OCI-LY7 (cell line): ENCODE measurements around the gene ITGB4. TPM values are rescaled to one million over a fixed set of nuclear protein-coding genes. Genes with fewer than 3 reads are reported as not detected.

Experiments
- BruUV-seq: library from RNA; stranded (reverse); fragments of 400-500 nt; replicated peaks from 2 replicates; lab custom pipeline; 2021; lab: Mats Ljungman, UMichigan
- CTCF ChIA-PET: fragments of 300-600 bp; sonication (Branson Sonifier 250); formaldehyde crosslinking; loops from one replicate; lab custom pipeline; 2022; ENCODE audit warnings: antibody characterized with exemption; ENCODE audit not compliant: unreplicated experiment; lab: Charles Lee
- POLR2A ChIA-PET: fragments of 300-600 bp; sonication (Branson Sonifier 250); formaldehyde crosslinking; loops from one replicate; lab custom pipeline; 2022; ENCODE audit warnings: antibody characterized with exemption; lab: Charles Lee
- DNase-seq: peaks from one replicate; pipeline ENCODE4 v3.0.0-alpha.2; 2015; ENCODE audit warnings: low spot score
- H2AFZ ChIP-seq: fragments of 200-600 bp; sonication (generic), shearing (Covaris generic); 2 replicates; pipeline ENCODE4 v1.6.1; 2014; ENCODE audit warnings: mild to moderate bottlenecking, antibody characterized with exemption, low read length, moderate library complexity
- H3K27ac ChIP-seq: fragments of 200-600 bp; sonication (generic); 2 replicates; pipeline ENCODE4 v1.5.1; 2014; ENCODE audit warnings: mixed run types, low read depth, mild to moderate bottlenecking, moderate library complexity, low read length, inconsistent platforms; ENCODE audit not compliant: poor library complexity, severe bottlenecking
- H3K36me3 ChIP-seq: fragments of 200-600 bp; sonication (generic); 2 replicates; pipeline ENCODE4 v1.6.1; 2014; ENCODE audit warnings: mild to moderate bottlenecking, antibody characterized with exemption, low read length, moderate library complexity, mixed read lengths; ENCODE audit not compliant: insufficient read depth
- H3K4me1 ChIP-seq: fragments of 200-600 bp; sonication (generic); 2 replicates; pipeline ENCODE4 v1.5.1; 2014; ENCODE audit warnings: mild to moderate bottlenecking, low read length; ENCODE audit not compliant: insufficient read depth, poor library complexity, severe bottlenecking
- H3K4me2 ChIP-seq: fragments of 200-600 bp; sonication (generic); 2 replicates; pipeline ENCODE4 v1.6.1; 2014; ENCODE audit warnings: mild to moderate bottlenecking, low read length
- H3K4me3 ChIP-seq: fragments of 200-600 bp; sonication (generic); 2 replicates; pipeline ENCODE4 v1.5.1; 2014; ENCODE audit warnings: mild to moderate bottlenecking, low read depth, low read length; ENCODE audit not compliant: poor library complexity, severe bottlenecking
- H3K79me2 ChIP-seq: fragments of 200-600 bp; sonication (generic); 2 replicates; pipeline ENCODE4 v1.6.1; 2016; ENCODE audit warnings: low read depth, mild to moderate bottlenecking, low read length, moderate library complexity, mixed read lengths; ENCODE audit not compliant: insufficient read depth
- H3K9me2 ChIP-seq: fragments of 200-600 bp; sonication (generic); 2 replicates; pipeline ENCODE4 v1.6.1; 2016; ENCODE audit warnings: mild to moderate bottlenecking, low read length, mixed read lengths; ENCODE audit not compliant: insufficient read depth
- H3K9me3 ChIP-seq: fragments of 200-600 bp; sonication (generic); 2 replicates; pipeline ENCODE4 v1.6.1; 2014; ENCODE audit warnings: mild to moderate bottlenecking, mixed run types, low read length, mixed read lengths
- H4K20me1 ChIP-seq: fragments of 200-600 bp; sonication (generic); 2 replicates; pipeline ENCODE4 v1.6.1; 2014; ENCODE audit warnings: mild to moderate bottlenecking, antibody characterized with exemption, low read length, moderate library complexity, mixed read lengths; ENCODE audit not compliant: insufficient read depth
- EZH2phosphoT487 ChIP-seq: fragments of 200-600 bp; sonication (generic); IDR thresholded peaks from 2 replicates; pipeline ENCODE4 v1.6.1; 2018; ENCODE audit warnings: low read depth, borderline replicate concordance, mild to moderate bottlenecking, mixed run types, antibody characterized with exemption, low read length, moderate library complexity, mixed read lengths
- intact Hi-C: fragments of 100-400 bp; cut with micrococcal nuclease; formaldehyde crosslinking; loops from one replicate; pipeline ENCODE4 v1.10.0; 2022; ENCODE audit not compliant: unreplicated experiment
- total RNA-seq, 2 experiments: library from RNA; depleted of rRNA in 1 of 2; stranded (reverse); fragments of >200 nt in 1 of 2; shearing (Covaris generic) in 1 of 2; gene quantifications; 2 replicates each; pipeline ENCODE4 v1.2.3, GENCODE V29; 2014 to 2022
- TF ChIP-seq, protein P1 (sequence below): fragments of 200-600 bp; sonication (generic); conservative IDR thresholded peaks from 2 replicates; pipeline ENCODE4 v1.5.1; 2014; ENCODE audit warnings: mild to moderate bottlenecking, antibody characterized with exemption, low read length, moderate library complexity, mixed read lengths

Gene ITGB4
- total RNA-seq, 2 experiments from 2014 or later, result 0.66 to 3.9 TPM

DNA sequence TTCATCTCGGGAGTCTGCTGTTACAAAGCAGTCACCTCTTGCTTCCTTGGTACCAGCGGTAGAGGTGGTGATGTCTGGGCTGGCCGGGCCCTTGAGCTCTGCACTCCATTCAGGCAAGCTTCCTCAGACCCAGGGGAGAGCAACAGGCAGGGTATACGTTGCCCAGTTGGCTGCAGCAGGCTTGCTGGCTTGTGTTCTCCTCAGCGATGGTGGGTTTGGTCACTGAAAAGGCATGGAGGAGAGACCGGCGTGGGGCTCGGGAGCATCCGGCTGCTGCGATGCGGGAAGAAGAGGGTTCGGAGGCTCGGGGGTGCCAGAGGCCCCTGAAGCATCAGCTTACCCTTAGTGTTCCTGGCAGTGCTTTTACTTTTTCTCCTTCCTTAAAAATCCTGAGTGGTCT lies 28.3 kb upstream of the ITGB4 start:
- no TSS peak for BruUV-seq
- peaks cover 38% of the 10 kb centered on the region for H3K79me2 ChIP-seq
- no peak overlapping the region for H3K4me2 ChIP-seq
- POLR2A ChIA-PET, result interaction anchor here (0.6 to 1.5 kb wide), 3 partner anchors 9 to 23 kb away, joined by 3 to 5 read pairs (median 4); no protein-coding TSS in a partner anchor
- no peak overlapping the region for H2AFZ ChIP-seq
- H3K36me3 ChIP-seq, result peaks cover 87% of the 10 kb centered on the region
- peaks cover 38% of the 10 kb centered on the region for H3K4me1 ChIP-seq
- no peaks in the 10 kb centered on the region for H4K20me1 ChIP-seq
- CTCF ChIA-PET, result interaction anchor here (0.5 kb wide), 1 partner anchor 20 kb away, joined by 3 read pairs; no protein-coding TSS in a partner anchor
- intact Hi-C loops, result no loop called here
- DNase-seq, result no peak
- H3K9me3 ChIP-seq, result no peaks in the 10 kb centered on the region
- H3K9me2 ChIP-seq, result no peaks in the 10 kb centered on the region
- H3K27ac ChIP-seq, result no peak overlapping the region
- H3K4me3 ChIP-seq, result no peak overlapping the region
- TF ChIP-seq, protein P1, sequence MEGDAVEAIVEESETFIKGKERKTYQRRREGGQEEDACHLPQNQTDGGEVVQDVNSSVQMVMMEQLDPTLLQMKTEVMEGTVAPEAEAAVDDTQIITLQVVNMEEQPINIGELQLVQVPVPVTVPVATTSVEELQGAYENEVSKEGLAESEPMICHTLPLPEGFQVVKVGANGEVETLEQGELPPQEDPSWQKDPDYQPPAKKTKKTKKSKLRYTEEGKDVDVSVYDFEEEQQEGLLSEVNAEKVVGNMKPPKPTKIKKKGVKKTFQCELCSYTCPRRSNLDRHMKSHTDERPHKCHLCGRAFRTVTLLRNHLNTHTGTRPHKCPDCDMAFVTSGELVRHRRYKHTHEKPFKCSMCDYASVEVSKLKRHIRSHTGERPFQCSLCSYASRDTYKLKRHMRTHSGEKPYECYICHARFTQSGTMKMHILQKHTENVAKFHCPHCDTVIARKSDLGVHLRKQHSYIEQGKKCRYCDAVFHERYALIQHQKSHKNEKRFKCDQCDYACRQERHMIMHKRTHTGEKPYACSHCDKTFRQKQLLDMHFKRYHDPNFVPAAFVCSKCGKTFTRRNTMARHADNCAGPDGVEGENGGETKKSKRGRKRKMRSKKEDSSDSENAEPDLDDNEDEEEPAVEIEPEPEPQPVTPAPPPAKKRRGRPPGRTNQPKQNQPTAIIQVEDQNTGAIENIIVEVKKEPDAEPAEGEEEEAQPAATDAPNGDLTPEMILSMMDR, result no peak
- TF ChIP-seq EZH2phosphoT487, result no peak

DNA sequence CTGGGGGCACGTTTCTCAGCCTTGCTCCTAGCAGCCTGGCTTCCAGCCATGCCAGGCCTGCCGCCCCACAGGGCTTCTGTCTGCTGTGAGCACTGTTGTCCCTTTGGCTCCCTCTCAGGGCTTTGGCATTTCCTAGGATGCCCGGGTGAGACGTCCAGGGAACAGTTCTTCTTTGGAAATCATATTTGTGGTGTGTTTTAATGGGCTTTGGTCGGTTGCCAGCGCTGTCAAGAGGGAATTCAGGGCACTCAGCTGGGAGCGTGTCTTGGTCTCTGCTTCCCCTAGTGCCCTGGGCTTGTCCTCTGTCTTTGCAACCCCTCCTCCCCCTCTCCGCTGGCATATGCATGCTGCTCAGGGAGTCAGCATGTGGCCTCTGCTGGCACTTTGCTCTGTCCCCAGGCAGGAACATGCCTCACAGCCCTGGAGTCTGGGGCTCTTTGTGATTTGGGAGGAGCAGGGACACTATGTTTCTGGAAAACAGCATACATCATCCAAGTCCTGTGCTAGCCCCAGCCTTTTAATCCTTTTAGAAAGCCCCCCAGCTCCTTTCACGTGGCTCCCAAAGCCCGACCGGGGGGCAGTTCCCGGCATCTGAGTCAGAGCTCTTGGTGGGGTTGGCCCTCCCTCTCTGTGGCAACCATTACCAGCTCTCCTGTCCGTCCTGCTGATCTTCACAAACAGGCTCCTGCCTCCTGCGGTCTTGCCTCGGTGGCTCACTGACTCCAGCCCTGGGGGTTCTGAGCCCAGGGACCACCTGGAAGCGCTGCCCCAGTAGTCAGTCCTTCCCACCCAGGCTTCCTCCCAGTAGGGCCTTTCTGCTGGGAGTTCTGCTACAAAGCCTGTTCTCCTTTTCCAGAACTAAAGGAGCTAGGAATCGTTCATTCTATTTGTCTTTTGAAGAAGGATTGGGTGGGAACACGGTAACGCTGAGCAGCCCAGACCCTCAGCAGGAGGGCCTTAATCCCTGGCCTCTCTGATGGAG lies 27.5 kb upstream of the ITGB4 start:
- H3K9me3 ChIP-seq, result no peaks in the 10 kb centered on the region
- CTCF ChIA-PET, result no interaction called here
- no peaks in the 10 kb centered on the region for H4K20me1 ChIP-seq
- no peak for TF ChIP-seq EZH2phosphoT487
- TF ChIP-seq, protein P1, result no peak
- DNase-seq, result no peak
- H3K4me1 ChIP-seq, result peaks cover 30% of the 10 kb centered on the region
- no peak overlapping the region for H3K27ac ChIP-seq
- no peak overlapping the region for H3K4me2 ChIP-seq
- intact Hi-C loops, result no loop called here
- POLR2A ChIA-PET, result interaction anchor here (0.8 kb wide), 1 partner anchor 11 kb away, joined by 6 read pairs; no protein-coding TSS in a partner anchor
- H3K79me2 ChIP-seq, result peaks cover 30% of the 10 kb centered on the region
- H3K36me3 ChIP-seq, result peaks cover 88% of the 10 kb centered on the region
- H3K4me3 ChIP-seq, result no peak overlapping the region
- no peaks in the 10 kb centered on the region for H3K9me2 ChIP-seq
- no TSS peak for BruUV-seq
- no peak overlapping the region for H2AFZ ChIP-seq

DNA sequence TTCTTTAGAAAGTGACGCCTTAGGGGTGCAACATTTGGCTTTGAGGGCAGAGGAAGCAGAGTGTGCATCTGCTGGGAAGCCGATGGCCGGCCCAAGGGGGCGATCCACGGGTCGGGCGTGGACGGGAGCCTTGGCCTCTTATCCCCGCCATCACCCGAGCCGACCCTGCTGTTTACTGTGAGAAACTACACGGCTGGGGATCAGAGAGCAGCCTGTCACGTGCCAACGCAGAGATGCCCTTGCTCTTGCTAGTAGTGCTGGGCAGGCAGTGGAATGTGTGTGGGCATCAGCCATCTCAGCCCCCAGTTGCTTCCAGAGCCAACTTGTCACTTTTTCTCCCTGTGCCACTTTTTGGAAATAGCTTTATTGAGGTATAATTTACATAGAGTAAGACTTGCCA lies 26.7 kb upstream of the ITGB4 start:
- Histone ChIP-seq H3K36me3 (peaks cover 94% of the 10 kb centered on the region), H3K4me1 (peaks cover 23% of the 10 kb centered on the region), H3K9me3 (no peaks in the 10 kb centered on the region), H3K4me3 (no peak overlapping the region), H3K79me2 (peaks cover 29% of the 10 kb centered on the region), H4K20me1 (no peaks in the 10 kb centered on the region), H3K27ac (no peak overlapping the region), H3K4me2 (no peak overlapping the region), H2AFZ (no peak overlapping the region), H3K9me2 (no peaks in the 10 kb centered on the region)
- DNase-seq, result no peak
- TF ChIP-seq EZH2phosphoT487, result no peak
- TF ChIP-seq, protein P1, result no peak
- ChIA-PET POLR2A (interaction anchor here (0.6 to 0.8 kb wide), 2 partner anchors 12 to 85 kb away, joined by 3 to 6 read pairs; no protein-coding TSS in a partner anchor), CTCF (no interaction called here)
- BruUV-seq, result no TSS peak
- intact Hi-C loops, result no loop called here
